ENCODE measurements around the gene CORO6. TPM values are rescaled to one million over a fixed set of nuclear protein-coding genes. Genes with fewer than 3 reads are reported as not detected.

Gene CORO6
- total RNA-seq, 2 experiments from 2014 or later = 2.4 to 3.1 TPM

DNA sequence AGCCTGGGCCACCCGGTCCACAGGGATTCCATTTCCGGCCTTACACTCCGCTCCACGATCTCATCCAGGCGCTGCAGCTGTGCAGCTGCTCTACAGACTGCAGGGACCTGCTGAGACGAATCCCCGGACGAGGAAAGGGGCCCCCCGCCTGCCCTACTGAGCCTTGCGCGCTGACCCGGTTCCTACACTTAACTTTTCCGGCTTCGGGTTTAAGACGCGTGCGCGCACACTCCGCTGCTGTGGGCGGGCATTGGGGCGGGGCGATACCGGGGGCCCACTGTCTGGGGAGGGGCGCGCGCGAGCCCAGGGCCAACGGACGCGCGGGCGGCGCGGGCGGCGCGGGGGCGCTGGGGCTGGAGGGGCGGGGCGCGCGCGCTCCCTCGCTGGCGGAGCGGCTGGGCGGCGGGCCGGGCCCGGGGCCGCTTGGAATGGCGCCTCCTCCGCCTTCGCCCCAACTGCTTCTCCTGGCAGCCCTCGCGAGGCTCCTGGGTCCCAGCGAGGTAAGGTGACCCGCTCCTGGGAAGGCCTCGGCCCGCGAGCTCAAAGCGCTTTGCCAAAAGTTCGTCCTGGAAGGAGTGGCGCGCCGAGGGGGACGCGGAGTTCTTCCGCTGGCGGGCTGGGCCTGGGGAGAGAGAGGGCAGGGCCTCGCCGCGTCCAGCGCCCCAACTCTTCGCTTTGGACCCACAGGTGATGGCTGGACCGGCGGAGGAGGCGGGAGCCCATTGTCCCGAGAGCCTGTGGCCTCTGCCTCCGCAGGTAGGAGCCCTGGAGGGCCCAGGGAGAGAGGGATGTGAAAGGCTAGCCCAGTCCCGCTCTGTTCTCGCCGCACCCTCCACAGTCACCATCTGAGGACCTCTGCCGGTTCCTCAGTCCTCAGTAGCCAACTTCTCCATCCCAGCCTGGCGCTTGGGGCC, 54.1 kb downstream of the CORO6 start, which contains the start of gene TP53I13:
TSS of gene TP53I13 (plus strand) at position 371 of the 914 bp plus-strand sequence. CDS start at position 429, 58 bp downstream.
- H3K4me1 Mint-ChIP-seq = peaks cover 33% of the 10 kb centered on the region
- ChIA-PET CTCF (interaction anchor here (0.6 to 7.7 kb wide), 12 partner anchors 11 to 199 kb away, joined by 3 to 77 read pairs (median 4); partner anchors contain the start of gene ANKRD13B), POLR2A (no interaction called here)
- peaks cover 16% of the 10 kb centered on the region for H3K36me3 Mint-ChIP-seq (ENCODE audit: low read depth)
- peak; percentile 91 for DNase-seq
- no peaks in the 10 kb centered on the region for H3K9me3 Mint-ChIP-seq
- H3K27me3 Mint-ChIP-seq = no peaks in the 10 kb centered on the region
- peak within 1 kb of the TSS; percentile 97 for H3K27ac Mint-ChIP-seq
- H3K4me3 Mint-ChIP-seq = peak within 1 kb of the TSS; percentile 95

DNA sequence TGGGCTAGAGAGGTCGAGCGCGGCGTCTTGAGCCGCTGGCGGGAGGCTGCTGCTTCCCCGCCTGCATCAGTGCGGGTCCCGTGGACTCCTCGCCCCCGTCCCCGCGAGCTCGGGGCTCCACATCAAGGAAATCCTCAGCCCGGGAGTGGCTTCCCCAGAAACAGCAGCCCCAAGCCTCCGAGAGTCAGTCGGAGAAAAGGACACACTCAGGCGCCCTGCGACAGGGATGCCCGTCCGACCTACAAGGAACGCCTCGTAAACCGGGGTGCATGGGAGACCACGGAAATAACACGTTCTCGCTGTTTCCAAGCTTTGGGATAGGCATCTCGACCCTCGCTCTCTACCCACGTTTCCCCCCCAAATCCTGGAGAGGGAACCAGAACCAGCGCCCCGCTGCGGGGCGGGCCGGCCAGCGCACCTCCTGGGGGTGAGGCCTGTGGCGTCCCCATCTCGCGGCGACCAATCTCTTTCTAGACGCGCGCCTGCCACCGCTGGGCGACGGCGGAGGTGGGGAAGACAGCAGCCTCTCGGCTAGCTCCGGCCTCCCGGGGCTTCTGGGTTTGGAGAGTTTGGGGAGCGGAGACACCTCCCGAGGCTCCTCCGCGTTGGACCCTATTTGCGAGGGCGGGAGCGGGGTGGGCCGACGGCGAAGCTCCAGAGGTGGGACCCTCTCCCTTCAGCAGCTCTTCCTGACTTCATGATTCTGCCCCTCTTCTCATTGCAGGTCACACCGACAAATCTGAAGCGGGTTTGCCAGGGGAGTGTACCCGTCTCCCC, 55.0 kb downstream of the CORO6 start:
- Mint-ChIP-seq H3K4me1 (peaks cover 36% of the 10 kb centered on the region), H3K36me3 (ENCODE audit: low read depth) (peaks cover 13% of the 10 kb centered on the region), H3K27ac (peak overlapping the region; percentile 97), H3K9me3 (no peaks in the 10 kb centered on the region), H3K27me3 (no peaks in the 10 kb centered on the region), H3K4me3 (peak overlapping the region; percentile 95)
- DNase-seq = peak; percentile 82
- CTCF ChIA-PET = interaction anchor here (1.0 to 7.7 kb wide), 11 partner anchors 12 to 198 kb away, joined by 3 to 77 read pairs (median 4); partner anchors contain the start of gene ANKRD13B
- POLR2A ChIA-PET = no interaction called here

DNA sequence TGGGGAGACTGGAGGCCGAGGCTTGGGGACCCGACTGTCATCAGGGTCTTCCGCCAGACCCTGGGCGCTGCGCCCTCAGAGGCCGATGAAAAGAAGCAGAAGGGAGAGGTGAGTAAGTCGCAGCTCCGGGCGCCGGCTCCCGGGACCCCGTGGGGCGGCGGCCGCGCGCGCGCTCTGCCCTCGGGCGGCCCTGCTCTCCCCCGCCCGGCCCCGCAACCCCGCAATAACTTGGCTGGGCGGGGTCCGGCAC, 55.5 kb downstream of the CORO6 start:
- no peak for DNase-seq
- Mint-ChIP-seq H3K4me3 (peak overlapping the region; percentile 95), H3K9me3 (no peaks in the 10 kb centered on the region), H3K27ac (peak overlapping the region; percentile 97), H3K27me3 (no peaks in the 10 kb centered on the region), H3K36me3 (ENCODE audit: low read depth) (peaks cover 18% of the 10 kb centered on the region), H3K4me1 (peaks cover 39% of the 10 kb centered on the region)
- ChIA-PET CTCF (interaction anchor here (1.0 to 7.7 kb wide), 7 partner anchors 11 to 198 kb away, joined by 3 to 77 read pairs (median 10); partner anchors contain the start of gene ANKRD13B), POLR2A (interaction anchor here (0.6 kb wide), 1 partner anchor 9 kb away, joined by 3 read pairs; no protein-coding TSS in a partner anchor)

DNA sequence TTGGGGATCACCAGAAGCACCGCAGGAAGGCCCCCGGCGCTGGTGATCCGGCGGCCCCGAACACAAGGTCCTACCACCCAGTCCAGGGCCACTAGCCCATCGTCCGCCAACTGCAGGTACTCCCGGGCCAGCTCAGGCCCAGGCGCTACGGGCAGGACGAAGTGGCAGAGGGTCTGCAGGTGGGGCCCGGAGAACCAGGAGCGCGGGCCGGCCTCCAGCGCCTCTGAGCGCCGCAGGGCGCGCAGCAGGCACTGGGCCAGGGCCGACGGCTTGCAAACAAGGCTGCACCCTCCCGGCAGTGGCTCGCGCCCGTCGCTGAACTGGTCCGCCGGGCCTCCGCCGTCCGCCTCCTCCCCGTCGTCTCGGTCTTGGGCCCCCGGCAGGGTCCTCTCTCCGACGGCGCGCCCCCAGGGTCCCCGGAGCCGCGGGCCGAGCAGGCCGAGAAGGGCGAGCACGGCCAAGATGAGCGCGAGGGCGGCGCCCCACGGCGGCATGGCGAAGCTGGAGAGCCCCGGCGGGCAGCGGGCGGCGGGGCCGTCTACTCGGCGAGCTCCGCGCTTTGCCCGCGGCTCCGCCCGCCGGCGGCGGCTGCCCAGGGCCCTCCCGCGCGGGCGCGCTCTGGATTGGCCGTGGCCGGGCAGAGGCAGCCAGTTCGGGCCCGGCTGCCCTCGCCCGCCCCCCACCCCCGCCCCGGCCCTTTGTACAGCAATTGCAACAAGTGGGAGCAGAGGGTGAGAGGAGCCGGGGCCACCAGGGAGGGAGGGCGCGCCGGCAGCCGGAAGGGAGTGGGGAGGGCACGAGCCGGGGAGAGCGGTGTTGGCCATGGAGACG, 56.0 kb downstream of the CORO6 start, which contains the start of gene ABHD15:
TSS of gene ABHD15 (minus strand) at position 565 of the 831 bp plus-strand sequence. CDS start at position 494, 71 bp downstream.
- ChIA-PET CTCF (interaction anchor here (0.5 to 7.7 kb wide), 10 partner anchors 10 to 947 kb away, joined by 3 to 77 read pairs (median 8); partner anchors contain the start of gene ANKRD13B), POLR2A (interaction anchor here (0.6 to 0.9 kb wide), 2 partner anchors 9 kb away, joined by 3 read pairs; no protein-coding TSS in a partner anchor)
- DNase-seq = peak; percentile 57
- Mint-ChIP-seq H3K4me1 (peaks cover 41% of the 10 kb centered on the region), H3K36me3 (ENCODE audit: low read depth) (peaks cover 24% of the 10 kb centered on the region), H3K9me3 (no peaks in the 10 kb centered on the region), H3K4me3 (peak within 1 kb of the TSS; percentile 95), H3K27ac (peak within 1 kb of the TSS; percentile 97), H3K27me3 (no peaks in the 10 kb centered on the region)

DNA sequence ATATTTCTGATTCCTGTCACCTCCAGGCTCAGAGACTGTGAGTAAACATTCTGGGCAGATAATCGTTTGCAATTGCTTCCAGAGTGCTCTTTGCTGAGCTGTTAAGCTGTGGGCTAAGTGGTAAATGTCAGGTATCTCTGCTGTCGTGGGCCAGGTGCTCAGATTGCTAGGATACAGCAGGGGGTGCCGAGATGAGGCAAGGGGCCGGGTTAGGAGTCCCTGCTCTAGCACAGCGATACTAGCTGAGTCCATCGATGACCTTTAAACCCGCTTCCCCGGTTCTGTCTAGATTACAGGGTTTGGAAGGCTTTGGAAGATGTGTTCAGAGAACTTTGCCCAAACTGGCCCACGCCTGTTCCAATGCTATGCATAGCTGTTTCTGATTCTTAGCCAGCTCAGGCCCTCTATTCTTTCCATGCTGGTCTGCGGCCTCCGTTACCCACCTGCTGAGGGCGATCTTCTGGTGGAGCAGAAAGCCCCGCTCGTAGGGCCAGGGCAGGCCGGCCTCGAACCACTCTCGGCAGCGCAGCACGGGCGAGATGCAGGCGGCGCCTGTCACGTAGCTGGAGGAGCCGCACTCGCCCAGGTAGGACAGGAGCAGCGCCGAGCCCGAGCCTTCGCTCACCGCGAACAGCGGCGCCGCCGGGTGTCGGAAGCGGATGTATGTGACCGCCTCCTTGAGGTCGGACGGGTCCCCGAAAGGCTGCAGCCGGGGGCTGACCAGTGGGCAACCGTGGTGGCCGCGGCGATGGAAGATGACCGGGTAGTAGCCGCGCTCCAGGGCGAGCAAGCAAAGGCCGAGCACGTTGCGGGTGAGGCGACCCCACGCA, 56.9 kb downstream of the CORO6 start:
- Mint-ChIP-seq H3K4me1 (peaks cover 42% of the 10 kb centered on the region), H3K27ac (peak overlapping the region; percentile 92), H3K27me3 (no peaks in the 10 kb centered on the region), H3K9me3 (no peaks in the 10 kb centered on the region), H3K4me3 (peak overlapping the region; percentile 89), H3K36me3 (ENCODE audit: low read depth) (peaks cover 27% of the 10 kb centered on the region)
- ChIA-PET POLR2A (interaction anchor here (0.6 to 1.0 kb wide), 3 partner anchors 10 to 1445 kb away, joined by 3 to 5 read pairs (median 3); no protein-coding TSS in a partner anchor), CTCF (interaction anchor here (0.5 to 7.7 kb wide), 5 partner anchors 10 to 946 kb away, joined by 3 to 77 read pairs (median 10); partner anchors contain the start of gene ANKRD13B)
- DNase-seq = peak; percentile 69

Other genes starting within 250 kb of the CORO6 start
- gene TAOK1, start 232.5 kb downstream of the CORO6 start, total RNA-seq = 10 to 100 TPM; 46.5 to 47.7 TPM
- 10 to 100 TPM; 16.9 to 18.0 TPM for gene ABHD15, start 55.9 kb downstream of the CORO6 start, total RNA-seq
- gene TP53I13, start 54.2 kb downstream of the CORO6 start, total RNA-seq = 10 to 100 TPM; 71.4 to 75.0 TPM
- gene GIT1, start 33.3 kb downstream of the CORO6 start, total RNA-seq = 100 to 1,000 TPM; 107 TPM
- gene ANKRD13B, start 29.8 kb downstream of the CORO6 start, total RNA-seq = 10 to 100 TPM; 12.3 to 12.8 TPM

Data from activated CD4-positive, alpha-beta T cell treated with anti-CD3 and anti-CD28 coated beads, Interleukin-2, amount 10 ng/mL, durations not matched to agents 7 days and 5 days (primary cell).